ENCODE measurements around the gene CTCF.
"Not testable (repeated sequence)": the region's sequence is repeated elsewhere in the genome, so short reads cannot be mapped to it uniquely, and the experiment has no call there.

Gene CTCF

GRCh38 chr16:67533024-67533560, 29.2 kb upstream of the CTCF start:
- no peak for TF ChIP-seq CTCF (conservative IDR thresholded peaks at IDR 0.05; ENCODE audit: low read depth)
- peak overlapping the region; percentile 44; the same call in 1 of the 2 replicates for H3K27ac ChIP-seq
- POLR2A ChIA-PET (ENCODE audit: low non-redundant PET) = no interaction called here
- DNase-seq (ENCODE audit: low spot score) = no peak
- CTCF ChIA-PET = interaction anchor here (0.6 to 1.9 kb wide), 3 partner anchors 12 to 194 kb away, joined by 4 to 9 read pairs (median 6); no protein-coding TSS in a partner anchor

DNA sequence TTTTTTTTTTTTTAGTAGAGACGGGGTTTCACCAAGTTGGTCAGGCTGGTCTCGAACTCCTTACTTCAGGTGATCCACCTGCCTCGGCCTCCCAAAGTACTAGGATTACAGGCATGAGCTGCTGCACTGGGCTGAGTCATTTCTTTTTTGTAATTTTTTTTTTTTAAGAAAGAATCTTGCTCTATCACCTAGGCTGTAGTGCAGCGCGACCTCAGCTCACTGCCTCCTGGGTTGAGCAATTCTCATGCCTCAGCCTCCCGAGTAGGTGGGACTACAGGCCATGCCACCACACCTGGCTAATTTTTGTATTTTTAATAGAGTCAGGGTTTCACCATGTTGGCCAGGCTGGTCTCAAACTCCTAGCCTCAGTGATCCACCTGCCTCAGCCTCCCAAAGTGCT, 28.3 kb upstream of the CTCF start:
- DNase-seq (ENCODE audit: low spot score); POLR2A ChIA-PET (ENCODE audit: low non-redundant PET): not testable (repeated sequence)
- CTCF ChIA-PET = interaction anchor here (1.7 to 1.9 kb wide), 2 partner anchors 13 kb away, joined by 6 to 9 read pairs; no protein-coding TSS in a partner anchor
- peak overlapping the region; percentile 44; the same call in 1 of the 2 replicates for H3K27ac ChIP-seq

GRCh38 chr16:67534431-67534830, 27.9 kb upstream of the CTCF start:
- H3K27ac ChIP-seq = peak overlapping the region; percentile 44; the same call in 1 of the 2 replicates
- ChIA-PET POLR2A (ENCODE audit: low non-redundant PET) (no interaction called here), CTCF (interaction anchor here (1.9 kb wide), 1 partner anchor 13 kb away, joined by 6 read pairs; no protein-coding TSS in a partner anchor)
- no peak for DNase-seq (ENCODE audit: low spot score)
- no peak for TF ChIP-seq CTCF (conservative IDR thresholded peaks at IDR 0.05; ENCODE audit: low read depth)

GRCh38 chr16:67535201-67535600, 27.1 kb upstream of the CTCF start:
- TF ChIP-seq CTCF (conservative IDR thresholded peaks at IDR 0.05; ENCODE audit: low read depth) = no peak
- peak overlapping the region; percentile 61 for H3K27ac ChIP-seq
- ChIA-PET POLR2A (ENCODE audit: low non-redundant PET) (interaction anchor here (0.6 kb wide), 1 partner anchor 55 kb away, joined by 4 read pairs; no protein-coding TSS in a partner anchor), CTCF (interaction anchor here (0.8 to 2.2 kb wide), 4 partner anchors 12 to 41 kb away, joined by 3 to 10 read pairs (median 6); partner anchors contain the start of gene CTCF)
- no peak for DNase-seq (ENCODE audit: low spot score)

- CTCF ChIA-PET = interaction anchor here (0.7 to 2.2 kb wide), 3 partner anchors 10 to 21 kb away, joined by 3 to 10 read pairs (median 7); no protein-coding TSS in a partner anchor
- DNase-seq (ENCODE audit: low spot score) = peak; percentile 64
- H3K27ac ChIP-seq = peak overlapping the region; percentile 61
- POLR2A ChIA-PET (ENCODE audit: low non-redundant PET) = no interaction called here
- TF ChIP-seq CTCF (conservative IDR thresholded peaks at IDR 0.05; ENCODE audit: low read depth) = no peak
Observed at GRCh38 chr16:67537270-67537635, 25.1 kb upstream of the CTCF start.

- CTCF ChIA-PET = interaction anchor here (0.5 to 2.2 kb wide), 6 partner anchors 9 to 20 kb away, joined by 3 to 10 read pairs (median 4); no protein-coding TSS in a partner anchor
- no peak for TF ChIP-seq CTCF (conservative IDR thresholded peaks at IDR 0.05; ENCODE audit: low read depth)
- H3K27ac ChIP-seq = peak overlapping the region; percentile 61
- POLR2A ChIA-PET (ENCODE audit: low non-redundant PET) = no interaction called here
- DNase-seq (ENCODE audit: low spot score) = no peak
Observed at GRCh38 chr16:67537636-67538591, 24.4 kb upstream of the CTCF start.
